Measurements from ENCODE around the gene GALP.
A peak's percentile ranks its signal among the peaks of the same experiment; 100 is the strongest.
"Not testable (repeated sequence)": the region's sequence is repeated elsewhere in the genome, so short reads cannot be mapped to it uniquely, and the experiment has no call there.

Gene GALP

GRCh38 chr19:56147307-56147706 is 28.5 kb upstream of the GALP start:
- FAIRE-seq (no peak), DNase-seq (ENCODE audit: low spot score) (no peak)

GRCh38 chr19:56148096-56148495 is 27.7 kb upstream of the GALP start:
- FAIRE-seq (no peak), DNase-seq (ENCODE audit: low spot score) (no peak)

DNA sequence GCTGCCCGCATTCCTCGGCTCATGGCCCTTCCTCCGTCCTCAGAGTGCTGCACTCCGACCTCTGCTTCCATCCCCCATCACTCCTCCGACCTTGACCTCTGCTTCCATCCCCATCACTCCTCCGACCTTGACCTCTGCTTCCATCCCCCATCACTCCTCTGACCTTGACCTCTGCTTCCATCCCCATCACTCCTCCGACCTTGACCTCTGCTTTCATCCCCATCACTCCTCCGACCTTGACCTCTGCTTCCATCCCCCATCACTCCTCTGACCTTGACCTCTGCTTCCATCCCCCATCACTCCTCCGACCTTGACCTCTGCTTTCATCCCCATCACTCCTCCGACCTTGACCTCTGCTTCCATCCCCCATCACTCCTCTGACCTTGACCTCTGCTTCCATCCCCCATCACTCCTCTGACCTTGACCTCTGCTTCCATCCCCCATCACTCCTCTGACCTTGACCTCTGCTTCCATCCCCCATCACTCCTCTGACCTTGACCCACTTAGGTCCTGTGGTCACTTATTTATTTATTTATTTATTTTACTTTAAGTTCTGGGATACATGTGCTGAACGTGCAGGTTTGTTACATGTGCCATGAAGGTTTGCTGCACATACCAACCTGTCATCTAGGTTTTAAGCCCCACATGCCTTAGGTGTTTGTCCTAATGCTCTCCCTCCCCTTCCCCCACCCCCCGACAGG is 26.7 kb upstream of the GALP start:
- FAIRE-seq = peak; percentile 94
- not testable (repeated sequence) for DNase-seq (ENCODE audit: low spot score)

DNA sequence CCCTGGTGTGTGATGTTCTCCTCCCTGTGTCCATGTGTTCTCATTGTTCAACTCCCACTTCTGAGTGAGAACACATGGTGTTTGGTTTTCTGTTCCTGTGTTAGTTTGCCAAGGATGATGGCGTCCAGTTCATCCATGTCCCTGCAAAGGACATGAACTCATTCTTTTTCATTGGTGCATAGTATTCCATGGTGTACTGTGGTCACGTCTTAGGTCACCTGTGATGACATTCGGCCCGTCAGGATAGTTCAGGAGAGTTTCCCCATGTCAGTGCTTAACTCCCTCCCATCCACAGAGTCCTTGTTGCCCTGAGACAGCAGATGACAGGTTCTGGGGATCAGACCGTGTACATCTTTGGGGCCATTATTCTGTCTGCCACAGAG is 26.2 kb upstream of the GALP start:
- DNase-seq (ENCODE audit: low spot score) = no peak
- no peak for FAIRE-seq

GRCh38 chr19:56150358-56150757 is 25.4 kb upstream of the GALP start:
- no peak for DNase-seq (ENCODE audit: low spot score)
- no peak for FAIRE-seq

DNA sequence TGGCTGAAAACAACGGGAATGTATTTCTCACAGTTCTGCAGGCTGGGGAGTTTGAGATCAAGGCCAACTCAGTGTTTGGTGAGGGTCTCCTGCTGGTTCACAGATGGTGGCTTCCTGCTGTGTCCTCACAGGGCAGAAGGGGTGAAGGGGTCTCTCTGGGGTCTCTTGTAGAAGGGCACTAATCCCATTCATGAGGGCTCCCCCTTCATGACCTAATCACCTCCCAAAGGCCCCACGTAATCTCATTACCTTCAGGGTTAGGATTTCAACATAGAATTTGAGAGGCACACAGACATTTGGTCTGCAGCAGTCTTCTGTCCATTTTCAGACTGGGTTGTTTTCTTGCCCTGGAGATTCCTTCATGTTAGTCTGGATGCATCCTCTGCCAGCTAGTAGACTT is 23.2 kb upstream of the GALP start:
- DNase-seq (ENCODE audit: low spot score) (no peak), FAIRE-seq (no peak)

DNA sequence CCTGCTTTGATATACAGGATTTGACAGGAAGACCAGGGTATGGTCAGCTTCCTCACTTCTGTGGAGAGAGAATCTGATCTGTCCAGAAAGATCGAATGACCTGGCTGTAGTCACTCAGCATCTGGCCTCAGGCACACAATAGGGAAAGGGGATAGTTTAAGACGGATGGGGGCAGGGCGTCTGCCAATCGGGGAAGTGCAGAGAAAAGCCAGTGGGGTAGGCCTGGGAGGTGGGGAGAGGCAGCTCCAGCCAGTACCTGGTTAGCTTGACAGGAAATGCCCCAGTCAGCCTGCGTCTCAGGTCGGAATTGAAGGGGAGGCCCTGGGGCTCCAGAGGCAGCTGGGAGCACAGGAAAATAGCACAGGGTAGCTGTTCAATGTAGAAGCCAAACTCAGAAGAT is 22.3 kb upstream of the GALP start:
- FAIRE-seq (no peak), DNase-seq (ENCODE audit: low spot score) (no peak)

DNA sequence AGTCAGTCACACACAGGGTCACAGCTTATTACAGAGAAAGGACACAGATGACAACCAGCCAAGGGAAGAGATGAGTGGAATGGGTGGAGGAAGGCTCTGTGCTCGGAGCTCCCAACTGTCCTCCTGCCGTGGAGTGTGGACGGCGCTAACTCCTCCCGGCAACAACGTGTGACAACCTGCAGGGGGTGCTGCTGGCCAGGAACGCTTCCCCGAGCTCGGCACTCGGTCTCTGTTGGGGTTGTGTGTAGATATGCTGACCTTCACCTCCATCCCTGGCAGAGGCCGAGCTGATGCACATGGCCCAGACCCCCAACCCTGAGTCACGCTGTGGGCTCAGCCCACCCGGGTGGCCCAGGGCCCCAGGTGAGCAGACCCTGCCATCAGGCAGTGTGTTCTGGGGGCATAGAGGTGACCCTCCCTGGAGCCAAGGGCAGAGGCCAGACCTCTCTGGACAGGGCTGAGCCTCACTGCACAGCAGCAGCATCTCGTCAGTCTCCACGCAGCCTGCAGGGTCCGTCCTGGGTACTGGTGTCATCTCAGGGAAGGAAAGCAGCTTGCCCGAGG is 20.6 kb upstream of the GALP start:
- FAIRE-seq = peak; percentile 37

GRCh38 chr19:56156768-56157167 is 19.0 kb upstream of the GALP start:
- FAIRE-seq (no peak), DNase-seq (ENCODE audit: low spot score) (no peak)

More for the DNA sequence above, 20.6 kb upstream of the GALP start:
- DNase-seq (ENCODE audit: low spot score) = no peak

- FAIRE-seq = no peak
- no peak for DNase-seq (ENCODE audit: low spot score)
Observed at GRCh38 chr19:56158170-56158757, 17.5 kb upstream of the GALP start.

DNA sequence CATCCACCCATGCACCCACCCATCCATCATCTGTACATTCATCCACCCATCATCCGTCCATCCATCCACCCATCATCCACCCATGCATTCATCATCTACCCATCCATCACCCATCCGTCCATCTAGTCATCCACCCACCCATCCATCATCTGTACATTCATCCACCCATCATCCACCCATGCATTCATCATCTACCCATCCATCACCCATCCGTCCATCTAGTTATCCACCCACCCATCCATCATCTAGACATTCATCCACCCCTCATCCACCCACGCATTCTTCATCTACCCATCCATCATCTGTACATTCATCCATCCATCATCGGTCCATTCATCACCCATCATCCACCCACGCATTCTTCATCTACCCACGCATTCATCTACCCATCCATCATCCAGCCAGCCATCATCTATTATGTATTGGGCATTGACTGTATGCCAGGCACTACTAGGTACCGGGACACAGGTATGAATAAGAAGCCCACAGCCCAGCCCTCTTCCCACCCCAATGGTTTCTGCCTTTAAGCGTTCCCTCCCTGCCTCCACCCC is 16.7 kb upstream of the GALP start:
- FAIRE-seq = peak; percentile 96
- DNase-seq (ENCODE audit: low spot score) = no peak

- no peak for FAIRE-seq
- no peak for DNase-seq (ENCODE audit: low spot score)
Observed at GRCh38 chr19:56159622-56160271, 16.1 kb upstream of the GALP start.

DNA sequence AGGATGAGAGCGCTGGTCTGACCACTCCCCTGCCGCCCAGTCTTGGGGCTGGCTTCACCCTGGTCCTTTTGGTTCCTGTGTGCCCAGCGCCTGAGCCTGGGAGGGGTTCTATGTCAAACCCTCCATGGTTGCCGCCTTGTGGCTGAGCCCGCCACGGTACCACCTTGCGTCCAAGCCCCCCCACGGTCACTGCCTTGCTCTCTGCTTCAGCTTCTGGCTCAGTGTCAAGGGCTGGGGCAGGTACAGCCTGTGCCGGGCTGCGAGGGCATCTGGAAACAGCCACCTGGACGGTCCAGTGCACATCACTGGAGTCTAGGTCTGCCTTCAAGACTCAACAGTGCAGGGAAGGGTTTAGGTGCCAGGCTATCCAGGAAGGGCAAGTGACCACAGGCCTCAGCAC is 14.3 kb upstream of the GALP start:
- FAIRE-seq (no peak), DNase-seq (ENCODE audit: low spot score) (no peak)

GRCh38 chr19:56162258-56162657 is 13.6 kb upstream of the GALP start:
- FAIRE-seq (no peak), DNase-seq (ENCODE audit: low spot score) (no peak)

GRCh38 chr19:56163097-56163496 is 12.7 kb upstream of the GALP start:
- FAIRE-seq (peak; percentile 46), DNase-seq (ENCODE audit: low spot score) (no peak)

DNA sequence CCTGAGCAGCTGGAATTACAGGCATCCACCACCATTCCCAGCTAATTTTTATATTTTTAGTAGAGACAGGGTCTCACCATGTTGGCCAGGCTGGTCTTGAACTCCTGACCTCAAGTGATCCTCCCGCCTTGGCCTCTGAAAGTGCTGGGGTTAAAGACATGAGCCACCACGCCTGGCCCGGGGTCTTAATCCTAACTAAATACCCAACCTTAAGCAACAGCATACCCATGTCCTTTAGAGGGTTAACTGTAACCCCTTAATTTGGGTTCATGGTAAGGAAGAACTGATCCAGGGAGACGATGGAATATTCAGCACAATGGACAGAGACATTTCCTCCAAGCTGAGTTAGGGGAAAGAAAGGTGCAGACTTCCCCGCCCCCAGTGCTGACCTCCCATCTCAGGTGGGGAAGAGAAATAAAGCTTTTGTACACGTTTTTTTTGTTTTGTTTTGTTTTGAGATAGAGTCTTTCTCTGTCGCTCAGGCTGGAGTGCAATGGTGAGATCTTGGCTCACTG is 8.7 kb upstream of the GALP start:
- DNase-seq (ENCODE audit: low spot score) (peak; percentile 35), FAIRE-seq (no peak)

GRCh38 chr19:56170261-56170660 is 5.5 kb upstream of the GALP start:
- FAIRE-seq (peak; percentile 79), DNase-seq (ENCODE audit: low spot score) (peak; percentile 82)

GRCh38 chr19:56174086-56174485 is 1.7 kb upstream of the GALP start:
- FAIRE-seq (no peak), DNase-seq (ENCODE audit: low spot score) (no peak)

DNA sequence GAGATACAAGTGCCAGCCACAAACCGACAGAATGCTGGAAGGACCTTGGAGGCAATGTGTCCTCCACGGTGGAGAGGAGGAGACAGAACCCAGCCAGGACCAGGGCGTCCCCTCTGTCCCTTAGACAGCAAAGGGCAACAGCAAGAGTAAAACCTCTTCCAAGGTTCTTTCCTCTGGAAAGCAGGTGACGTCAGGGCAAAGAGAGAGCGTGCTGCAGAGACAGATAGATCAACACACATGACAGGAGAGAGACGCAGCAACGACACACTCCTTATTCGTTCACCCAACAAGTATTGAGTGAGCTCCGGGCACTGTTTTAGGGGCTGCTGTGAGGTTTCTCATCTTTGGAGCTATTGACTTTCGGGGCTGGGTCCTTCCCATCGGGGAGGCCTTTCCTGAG is 1.3 kb upstream of the GALP start:
- no peak for FAIRE-seq
- no peak for DNase-seq (ENCODE audit: low spot score)

GRCh38 chr19:56176310-56176709 is 502 bp downstream of the GALP start:
- not testable (repeated sequence) for DNase-seq (ENCODE audit: low spot score); FAIRE-seq

DNA sequence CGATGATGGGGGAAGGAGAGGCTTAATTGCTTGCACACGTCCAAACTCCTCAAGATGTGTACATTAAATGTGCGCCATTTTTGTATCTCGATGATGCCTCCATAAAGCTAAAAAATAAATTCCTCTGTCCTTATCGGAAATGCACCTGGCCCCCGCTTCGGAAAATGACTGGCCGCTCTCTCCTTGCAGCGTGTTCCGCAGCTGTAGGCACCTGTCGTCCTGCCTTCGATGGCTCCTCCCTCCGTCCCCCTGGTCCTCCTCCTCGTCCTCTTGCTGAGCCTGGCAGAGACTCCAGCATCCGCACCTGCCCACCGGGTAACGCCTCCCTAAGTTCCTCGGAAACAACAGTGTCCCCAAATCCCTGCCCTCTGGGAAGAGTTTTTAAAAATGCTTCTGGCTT is 1.1 kb downstream of the GALP start:
- FAIRE-seq = no peak
- DNase-seq (ENCODE audit: low spot score) = no peak

All from urothelium cell line (cell line).